HEK293 (cell line): Measurements from ENCODE around the gene INPP5A.

Experiments
- CTCF ChIA-PET: fragments of 350-600 bp; formaldehyde crosslinking; extraction: SDS; loops from one replicate; lab custom pipeline; 2021; ENCODE audit warnings: antibody characterized with exemption; lab: Yijun Ruan, JAX
- POLR2A ChIA-PET: fragments of 300-600 bp; formaldehyde crosslinking; extraction: SDS; loops from one replicate; lab custom pipeline; 2020; ENCODE audit warnings: antibody characterized with exemption, inconsistent platforms; lab: Yijun Ruan, JAX
- H3K27ac ChIP-seq: fragments of 200-500 bp; sonication (Bioruptor generic); 2 replicates; pipeline ENCODE4 v1.5.1; 2014; ENCODE audit warnings: low read depth, low read length, control low read depth, inconsistent platforms; ENCODE audit errors: extremely low read depth
- H3K36me3 ChIP-seq, 2 experiments: fragments of 200-500 bp in 1 of 2; sonication (Bioruptor generic) in 1 of 2; 1 replicate in 1 of 2; 2 replicates in 1 of 2; pipeline ENCODE4 v1.5.1; 2014 to 2017; ENCODE audit warnings: inconsistent platforms in 2 of 2, low read length in 2 of 2; ENCODE audit not compliant: control insufficient read depth in 2 of 2, insufficient read depth in 1 of 2
- H3K4me1 ChIP-seq: fragments of 200-500 bp; sonication (Bioruptor generic); 2 replicates; pipeline ENCODE4 v1.5.1; 2014; ENCODE audit warnings: mild to moderate bottlenecking, low read length, inconsistent platforms; ENCODE audit not compliant: control insufficient read depth, insufficient read depth
- H3K4me3 ChIP-seq: 2 replicates; pipeline ENCODE4 v1.5.1; 2011; ENCODE audit warnings: low read depth, mild to moderate bottlenecking, control low read depth, low read length, moderate library complexity
- H3K9me3 ChIP-seq: fragments of 200-500 bp; sonication (Bioruptor generic); 2 replicates; pipeline ENCODE4 v1.5.1; 2014; ENCODE audit warnings: low read depth, low read length, inconsistent platforms; ENCODE audit not compliant: control insufficient read depth, insufficient read depth
- GLI4 ChIP-seq: fragments of 450-650 bp; formaldehyde crosslinking; IDR thresholded peaks from 2 replicates; pipeline ENCODE4 v1.5.1; 2016; ENCODE audit warnings: missing biosample characterization, missing genetic modification characterization
- GLIS1 ChIP-seq: fragments of 450-650 bp; formaldehyde crosslinking; IDR thresholded peaks from 2 replicates; pipeline ENCODE4 v1.5.1; 2016; ENCODE audit warnings: missing biosample characterization, missing genetic modification characterization
- KLF17 ChIP-seq: fragments of 450-650 bp; formaldehyde crosslinking; IDR thresholded peaks from 2 replicates; pipeline ENCODE4 v1.5.1; 2016; ENCODE audit warnings: missing biosample characterization, missing genetic modification characterization
- MEIS1 ChIP-seq: sonication (generic); formaldehyde crosslinking; IDR thresholded peaks from 2 replicates; pipeline ENCODE4 v1.8.1; 2022; ENCODE audit warnings: missing genetic modification reagents, mild to moderate bottlenecking, borderline replicate concordance
- MZF1 ChIP-seq: fragments of 450-650 bp; formaldehyde crosslinking; IDR thresholded peaks from 2 replicates; pipeline ENCODE4 v1.5.1; 2017; ENCODE audit warnings: missing biosample characterization, missing genetic modification characterization, borderline replicate concordance
- REPIN1 ChIP-seq: fragments of 450-650 bp; formaldehyde crosslinking; IDR thresholded peaks from 2 replicates; pipeline ENCODE4 v1.5.1; 2017; ENCODE audit warnings: missing biosample characterization, missing genetic modification characterization, low read depth
- ZBTB11 ChIP-seq: fragments of 450-650 bp; formaldehyde crosslinking; conservative IDR thresholded peaks from 2 replicates; pipeline ENCODE4 v1.5.1; 2016; ENCODE audit warnings: low read depth, missing biosample characterization, missing genetic modification characterization
- ZBTB6 ChIP-seq: fragments of 450-650 bp; formaldehyde crosslinking; IDR thresholded peaks from 2 replicates; pipeline ENCODE4 v1.5.1; 2017; ENCODE audit warnings: missing biosample characterization, missing genetic modification characterization
- ZNF16 ChIP-seq: fragments of 450-650 bp; formaldehyde crosslinking; IDR thresholded peaks from 2 replicates; pipeline ENCODE4 v1.5.1; 2016; ENCODE audit warnings: low read depth, missing biosample characterization, missing genetic modification characterization
- ZNF24 ChIP-seq: fragments of 450-650 bp; formaldehyde crosslinking; IDR thresholded peaks from 2 replicates; pipeline ENCODE4 v1.5.1; 2016; ENCODE audit warnings: missing biosample characterization, missing genetic modification characterization
- ZNF311 ChIP-seq: fragments of 450-650 bp; formaldehyde crosslinking; IDR thresholded peaks from 2 replicates; pipeline ENCODE4 v1.5.1; 2017; ENCODE audit warnings: missing biosample characterization, missing genetic modification characterization, borderline replicate concordance
- ZNF362 ChIP-seq: fragments of 450-650 bp; formaldehyde crosslinking; IDR thresholded peaks from 2 replicates; pipeline ENCODE4 v1.5.1; 2016; ENCODE audit warnings: missing biosample characterization, missing genetic modification characterization
- ZNF433 ChIP-seq: fragments of 450-650 bp; formaldehyde crosslinking; IDR thresholded peaks from 2 replicates; pipeline ENCODE4 v1.5.1; 2016; ENCODE audit warnings: missing biosample characterization, missing genetic modification characterization, low read depth
- ZNF513 ChIP-seq: fragments of 450-650 bp; IDR thresholded peaks from 2 replicates; pipeline ENCODE4 v1.5.1; 2018; ENCODE audit warnings: missing biosample characterization, missing genetic modification characterization
- ZNF571 ChIP-seq: fragments of 450-650 bp; formaldehyde crosslinking; IDR thresholded peaks from 2 replicates; pipeline ENCODE4 v1.5.0; 2017; ENCODE audit warnings: missing biosample characterization, missing genetic modification characterization
- ZNF621 ChIP-seq: fragments of 450-650 bp; formaldehyde crosslinking; IDR thresholded peaks from 2 replicates; pipeline ENCODE4 v1.5.1; 2017; ENCODE audit warnings: missing biosample characterization, missing genetic modification characterization
- ZNF843 ChIP-seq: fragments of 450-650 bp; formaldehyde crosslinking; IDR thresholded peaks from 2 replicates; pipeline ENCODE4 v1.5.1; 2016; ENCODE audit warnings: missing biosample characterization, missing genetic modification characterization
- ZSCAN16 ChIP-seq: fragments of 450-650 bp; formaldehyde crosslinking; IDR thresholded peaks from 2 replicates; pipeline ENCODE4 v1.5.1; 2016; ENCODE audit warnings: missing biosample characterization, missing genetic modification characterization

The INPP5A gene

GRCh38 chr10:132626019-132626760 is 88.6 kb downstream of the INPP5A start:
- H3K4me3 ChIP-seq = no peak overlapping the region
- TF ChIP-seq ZNF24 (tag by site-specific recombination) = no peak
- no peak for TF ChIP-seq KLF17 (tag by site-specific recombination)
- no peak for TF ChIP-seq ZNF362
- no peak for TF ChIP-seq GLI4
- no peak for TF ChIP-seq ZNF621 (tag by site-specific recombination)
- TF ChIP-seq ZNF16 (tag by site-specific recombination) = no peak
- TF ChIP-seq ZNF311 = no peak
- TF ChIP-seq ZNF513 (tag by site-specific recombination) = no peak
- no peak for TF ChIP-seq REPIN1 (tag by site-specific recombination)
- no peak for TF ChIP-seq MZF1 (tag by site-specific recombination)
- TF ChIP-seq ZBTB11 (tag by site-specific recombination) = no peak
- no peak for TF ChIP-seq ZNF843 (tag by site-specific recombination)
- TF ChIP-seq ZNF433 = no peak
- no peak for TF ChIP-seq ZSCAN16 (tag by site-specific recombination)
- TF ChIP-seq ZNF571 (tag by site-specific recombination) = no peak
- TF ChIP-seq MEIS1 = no peak
- TF ChIP-seq, all 188 proteins: peak for 0
- no peaks in the 10 kb centered on the region for H3K4me1 ChIP-seq
- ChIA-PET CTCF (no interaction called here), POLR2A (no interaction called here)
- no peaks in the 10 kb centered on the region for H3K36me3 ChIP-seq
- H3K9me3 ChIP-seq = no peaks in the 10 kb centered on the region
- H3K27ac ChIP-seq = no peak overlapping the region

GRCh38 chr10:132626761-132627665 is 89.4 kb downstream of the INPP5A start:
- no peaks in the 10 kb centered on the region for H3K4me1 ChIP-seq
- no peaks in the 10 kb centered on the region for H3K36me3 ChIP-seq
- ChIA-PET POLR2A (no interaction called here), CTCF (no interaction called here)
- no peak overlapping the region for H3K27ac ChIP-seq
- no peak overlapping the region for H3K4me3 ChIP-seq
- TF ChIP-seq GLIS1 (tag by site-specific recombination) = peak; percentile 63
- TF ChIP-seq ZBTB6 (tag by site-specific recombination) = no peak
- no peaks in the 10 kb centered on the region for H3K9me3 ChIP-seq
